GM20431 (cell line): Measurements from ENCODE around the gene TPK1.
"Not testable (repeated sequence)": the region's sequence is repeated elsewhere in the genome, so short reads cannot be mapped to it uniquely, and the experiment has no call there.

ENCODE experiments used
- in situ Hi-C: fragments of 300-500 bp; cut with MseI, MboI; formaldehyde crosslinking; loops from one replicate; pipeline ENCODE4 v1.15.0; 2020; ENCODE audit warnings: low sequenced_read_pairs; ENCODE audit not compliant: unreplicated experiment

The TPK1 gene

GRCh38 chr7:144656965-144657517 is 178.8 kb downstream of the TPK1 start:
- in situ Hi-C loops = no loop called here

GRCh38 chr7:144653449-144653848 is 182.4 kb downstream of the TPK1 start:
- in situ Hi-C loops = no loop called here

- in situ Hi-C loops = no loop called here
Observed at GRCh38 chr7:144650439-144650838, 185.4 kb downstream of the TPK1 start.

- in situ Hi-C loops = no loop called here
Observed at GRCh38 chr7:144649120-144649519, 186.7 kb downstream of the TPK1 start.

GRCh38 chr7:144641389-144642044 is 194.3 kb downstream of the TPK1 start:
- in situ Hi-C loops = no loop called here

GRCh38 chr7:144632724-144633123 is 203.1 kb downstream of the TPK1 start:
- in situ Hi-C loops = no loop called here

GRCh38 chr7:144629598-144629997 is 206.3 kb downstream of the TPK1 start:
- in situ Hi-C loops = no loop called here

- in situ Hi-C loops = no loop called here
Observed at GRCh38 chr7:144629011-144629410, 206.8 kb downstream of the TPK1 start.

GRCh38 chr7:144628176-144628575 is 207.7 kb downstream of the TPK1 start:
- in situ Hi-C loops = no loop called here

GRCh38 chr7:144622745-144623144 is 213.1 kb downstream of the TPK1 start:
- in situ Hi-C loops = no loop called here

GRCh38 chr7:144606261-144606660 is 229.6 kb downstream of the TPK1 start:
- in situ Hi-C loops = no loop called here

GRCh38 chr7:144596953-144597352 is 238.9 kb downstream of the TPK1 start:
- in situ Hi-C loops = no loop called here

- in situ Hi-C loops = no loop called here
Observed at GRCh38 chr7:144594580-144594979, 241.3 kb downstream of the TPK1 start.

- in situ Hi-C loops = no loop called here
Observed at GRCh38 chr7:144588559-144589051, 247.2 kb downstream of the TPK1 start.

- in situ Hi-C loops = no loop called here
Observed at GRCh38 chr7:144587701-144588100, 248.2 kb downstream of the TPK1 start.

GRCh38 chr7:144584726-144585125 is 251.1 kb downstream of the TPK1 start:
- in situ Hi-C loops = no loop called here

GRCh38 chr7:144579687-144580086 is 256.2 kb downstream of the TPK1 start:
- in situ Hi-C loops = no loop called here

- in situ Hi-C loops = no loop called here
Observed at GRCh38 chr7:144575456-144575855, 260.4 kb downstream of the TPK1 start.

GRCh38 chr7:144574753-144575152 is 261.1 kb downstream of the TPK1 start:
- in situ Hi-C loops = not testable (repeated sequence)

GRCh38 chr7:144568233-144568632 is 267.6 kb downstream of the TPK1 start:
- in situ Hi-C loops = no loop called here

- in situ Hi-C loops = no loop called here
Observed at GRCh38 chr7:144565586-144565985, 270.3 kb downstream of the TPK1 start.

GRCh38 chr7:144549861-144550260 is 286.0 kb downstream of the TPK1 start:
- in situ Hi-C loops = no loop called here
